Left lobe of liver (tissue), 2 donors: Measurements from ENCODE around the gene DOCK1. TPM values are rescaled to one million over a fixed set of nuclear protein-coding genes. Genes with fewer than 3 reads are reported as not detected.

Source experiments
- ATAC-seq: fragments of 200-7000 bp; cut with Tn5 transposase; one replicate; pipeline ENCODE4 v1.9.1; 2020; ENCODE audit warnings: mild to moderate bottlenecking, moderate library complexity
- DNase-seq: peaks from one replicate; pipeline ENCODE4 v3.0.0-alpha.2; 2020; ENCODE audit warnings: low spot score
- total RNA-seq: library from RNA; stranded (reverse); gene quantifications from one replicate; pipeline ENCODE4 v1.2.1, GENCODE V29; 2021
- donor health status: DM: no; HTN: no; CAD: no; lungs with moderate emphysema.
- donor health status: DM: no; HTN: yes; CAD: no.

The DOCK1 gene
- total RNA-seq, 1 donor from 2014 or later, result 14.7 TPM

DNA sequence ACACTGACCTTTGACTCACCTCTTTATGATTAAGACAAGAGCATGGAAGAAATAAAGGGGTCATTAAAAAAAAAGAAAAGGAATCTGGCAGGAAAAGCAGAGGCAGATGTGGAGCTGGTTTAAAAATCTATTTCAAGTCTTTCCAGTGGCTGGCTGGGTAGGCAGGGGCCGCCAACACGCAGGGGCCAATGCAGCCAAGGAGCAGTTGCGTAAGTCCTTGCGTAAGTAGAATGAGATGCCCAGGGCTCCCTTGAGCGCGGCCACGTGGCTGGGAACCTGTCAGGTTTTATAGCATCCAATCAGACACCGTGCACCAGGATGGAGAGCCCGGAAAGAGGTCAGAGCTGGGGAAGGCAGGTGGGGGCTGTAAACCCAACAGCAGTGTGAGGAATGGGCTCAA is 414.9 kb downstream of the DOCK1 start:
- ATAC-seq (no peak), DNase-seq (no peak)

DNA sequence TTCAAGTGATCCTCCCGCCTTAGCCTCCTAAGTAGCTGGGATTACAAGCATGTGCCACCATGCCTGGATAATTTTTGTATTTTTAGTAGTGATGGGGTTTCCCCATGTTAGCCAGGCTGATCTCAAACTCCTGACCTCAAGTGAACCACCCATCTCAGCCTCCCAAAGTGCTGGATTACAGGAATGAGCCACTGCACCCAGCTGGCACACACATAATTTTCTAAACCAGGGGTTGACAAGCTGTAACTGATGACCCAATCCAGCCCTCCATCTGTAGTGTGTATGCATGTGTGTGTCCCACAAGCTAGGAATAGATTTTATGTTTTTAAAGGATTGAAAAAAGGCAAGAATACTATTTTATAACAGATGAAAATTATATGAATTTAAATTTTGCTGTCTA is 417.1 kb downstream of the DOCK1 start:
- ATAC-seq, result no peak
- no peak for DNase-seq

DNA sequence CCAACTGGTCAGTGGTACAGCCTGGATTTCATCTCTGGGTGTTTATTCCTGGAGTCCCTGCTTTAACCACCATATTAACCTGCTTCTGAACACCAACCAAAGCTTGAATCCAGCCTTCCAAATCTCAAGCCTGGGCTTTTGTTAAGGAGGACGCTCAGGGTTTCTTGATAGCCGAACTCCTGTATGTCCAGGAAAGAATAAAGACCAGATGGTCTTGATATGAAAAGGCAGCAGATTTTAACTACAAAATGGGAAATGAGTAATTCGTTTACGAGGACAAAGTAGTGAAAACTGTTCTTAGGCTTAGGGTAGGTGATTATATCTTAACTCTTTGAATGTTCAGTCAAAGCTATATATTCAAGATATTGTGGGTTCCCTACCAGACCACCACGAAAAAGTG is 420.3 kb downstream of the DOCK1 start:
- no peak for DNase-seq
- ATAC-seq, result no peak

DNA sequence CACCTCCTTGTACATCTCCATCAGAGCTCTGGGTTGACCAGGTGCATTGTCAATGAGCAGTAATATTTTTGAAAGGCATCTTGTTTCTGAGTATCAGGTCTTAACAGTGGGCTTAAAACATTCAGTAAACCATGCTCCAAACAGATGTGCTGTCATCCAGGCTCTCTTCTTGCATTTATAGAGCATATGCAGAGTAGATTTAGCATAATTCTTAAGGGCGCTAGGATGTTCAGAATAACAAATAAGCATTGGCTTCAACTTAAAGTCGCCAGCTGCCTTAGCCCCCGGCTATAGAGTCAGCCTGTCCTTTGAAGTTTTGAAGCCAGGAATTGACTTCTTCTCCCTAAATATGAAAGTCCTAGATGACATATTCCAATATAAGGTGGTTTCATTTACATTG is 421.7 kb downstream of the DOCK1 start:
- DNase-seq (no peak), ATAC-seq (no peak)

DNA sequence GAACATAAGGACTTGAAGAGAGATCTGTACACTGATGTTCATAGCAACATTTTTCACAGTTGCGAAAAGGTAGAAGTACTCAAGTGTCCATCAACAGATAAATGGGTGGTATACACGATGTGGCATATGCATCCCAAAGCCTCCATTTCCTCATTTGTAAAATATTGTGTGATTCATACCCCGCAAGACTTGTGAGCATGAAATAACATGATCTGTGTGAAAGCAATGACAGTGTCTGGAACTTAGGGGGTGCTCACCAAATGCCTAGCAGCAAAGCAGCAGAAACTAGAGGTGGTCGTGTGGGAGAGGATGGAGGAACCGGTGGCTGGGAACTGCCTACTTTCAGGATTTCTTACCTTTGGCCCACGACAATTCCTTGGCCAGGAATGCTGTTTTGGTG is 426.5 kb downstream of the DOCK1 start:
- ATAC-seq, result no peak
- DNase-seq, result no peak

DNA sequence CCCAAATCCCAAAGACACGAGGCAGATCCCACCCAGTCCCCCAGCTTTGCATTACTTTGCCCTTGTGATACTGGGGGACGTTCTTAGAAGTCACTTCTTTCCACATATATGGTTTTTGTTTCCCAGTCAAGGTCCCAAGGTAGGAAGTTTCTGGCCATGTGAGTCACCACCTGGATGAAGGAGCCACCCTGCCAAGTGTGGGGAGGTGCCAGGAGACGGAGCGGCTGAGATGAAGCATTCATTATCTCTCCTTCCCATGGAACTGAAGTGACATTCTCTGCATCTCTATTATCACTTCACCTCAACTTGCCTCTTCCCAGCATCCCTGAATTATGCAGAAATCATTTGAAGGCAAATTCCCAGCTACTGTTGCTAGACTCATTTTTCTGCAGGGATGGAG is 427.4 kb downstream of the DOCK1 start:
- no peak for ATAC-seq
- no peak for DNase-seq

DNA sequence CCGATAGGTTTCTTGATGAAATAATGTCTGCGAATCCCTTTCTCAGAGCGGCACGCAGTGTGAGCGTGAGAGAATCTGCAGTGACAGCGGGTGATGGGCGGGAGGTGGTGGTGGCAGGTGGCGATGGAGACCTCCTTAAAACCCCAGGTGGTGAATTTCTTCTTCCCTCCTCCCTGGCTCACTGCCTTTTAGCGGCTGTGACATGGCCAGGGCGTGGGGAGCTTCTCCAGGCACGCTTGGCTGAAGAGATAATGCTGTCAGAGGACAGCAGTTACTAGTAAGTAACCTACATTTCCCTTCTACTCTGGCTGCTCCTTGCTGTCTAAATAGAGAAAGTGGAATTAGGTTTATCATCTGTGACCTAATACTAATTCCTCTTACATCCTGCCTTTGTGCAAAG is 432.6 kb downstream of the DOCK1 start:
- DNase-seq, result no peak
- ATAC-seq, result no peak

DNA sequence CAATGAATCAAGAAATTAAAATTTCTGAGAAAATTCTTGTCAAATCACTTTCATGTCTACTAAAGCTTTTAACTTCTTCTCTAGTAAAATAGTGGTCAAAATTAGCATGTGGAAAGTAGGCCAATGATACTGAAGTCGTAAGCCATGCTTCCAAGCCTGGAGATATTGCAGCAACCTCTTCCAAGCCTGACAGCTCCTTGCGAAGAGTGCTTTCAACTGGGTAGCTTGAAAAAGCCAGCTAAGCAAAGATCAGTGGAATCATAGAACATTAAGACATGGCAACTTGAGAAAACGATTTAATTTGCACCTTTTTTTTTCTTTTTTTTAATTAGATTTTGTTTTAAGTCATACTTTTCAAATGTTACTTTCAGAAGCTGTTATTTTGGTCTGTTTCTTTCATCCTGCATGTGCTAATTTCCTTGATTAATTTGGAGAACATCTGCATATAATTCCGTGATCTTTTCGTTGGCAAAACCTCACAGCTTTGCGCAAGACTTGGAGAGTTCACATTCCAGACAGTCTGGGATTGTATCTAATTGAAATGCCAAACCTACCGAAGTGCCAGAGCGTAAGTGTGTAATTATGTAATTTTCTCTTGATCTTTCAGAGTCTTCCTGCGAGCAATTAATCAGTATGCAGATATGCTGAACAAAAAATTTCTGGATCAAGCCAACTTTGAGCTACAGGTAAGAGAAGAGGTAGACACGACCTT is 433.3 kb downstream of the DOCK1 start:
- ATAC-seq, result no peak
- no peak for DNase-seq

DNA sequence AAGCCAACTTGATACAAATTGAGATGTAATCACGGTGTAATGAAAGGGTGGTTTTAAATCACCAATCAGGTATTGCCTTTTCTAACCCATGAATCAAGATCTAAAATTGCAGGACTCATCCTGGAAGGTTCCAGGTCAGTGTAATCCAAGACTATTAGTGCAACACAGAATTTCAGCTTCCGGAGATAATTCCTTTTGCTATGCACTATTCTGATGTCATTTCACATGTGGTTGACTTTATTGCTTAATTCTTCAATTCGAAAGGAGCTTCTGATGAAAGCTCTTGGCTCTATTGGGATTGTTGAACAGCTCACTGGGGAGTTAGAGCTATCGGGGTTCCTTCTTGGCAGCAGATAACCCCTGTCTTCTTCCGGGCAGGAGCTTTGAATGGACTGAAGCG is 438.6 kb downstream of the DOCK1 start:
- ATAC-seq (no peak), DNase-seq (no peak)

DNA sequence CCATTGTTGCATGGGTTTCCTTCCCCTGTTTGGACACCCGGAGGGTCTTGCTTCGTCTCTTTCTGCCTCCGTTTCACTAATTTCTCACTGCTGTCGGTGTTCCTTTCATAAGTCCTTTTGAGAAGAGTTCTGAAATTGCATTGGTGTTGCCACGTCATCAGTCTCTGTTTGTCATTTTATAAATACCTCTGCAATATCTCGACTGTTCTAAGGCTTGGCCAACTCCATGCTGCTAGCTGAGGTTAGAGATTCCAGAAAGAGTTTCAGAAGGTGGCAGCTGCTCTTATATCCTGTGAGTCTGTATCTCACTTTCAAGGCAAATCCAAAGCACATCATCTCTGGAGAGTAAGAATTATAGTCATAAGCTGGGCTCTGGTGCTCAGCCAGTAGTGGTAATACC is 439.1 kb downstream of the DOCK1 start:
- DNase-seq, result no peak
- no peak for ATAC-seq

DNA sequence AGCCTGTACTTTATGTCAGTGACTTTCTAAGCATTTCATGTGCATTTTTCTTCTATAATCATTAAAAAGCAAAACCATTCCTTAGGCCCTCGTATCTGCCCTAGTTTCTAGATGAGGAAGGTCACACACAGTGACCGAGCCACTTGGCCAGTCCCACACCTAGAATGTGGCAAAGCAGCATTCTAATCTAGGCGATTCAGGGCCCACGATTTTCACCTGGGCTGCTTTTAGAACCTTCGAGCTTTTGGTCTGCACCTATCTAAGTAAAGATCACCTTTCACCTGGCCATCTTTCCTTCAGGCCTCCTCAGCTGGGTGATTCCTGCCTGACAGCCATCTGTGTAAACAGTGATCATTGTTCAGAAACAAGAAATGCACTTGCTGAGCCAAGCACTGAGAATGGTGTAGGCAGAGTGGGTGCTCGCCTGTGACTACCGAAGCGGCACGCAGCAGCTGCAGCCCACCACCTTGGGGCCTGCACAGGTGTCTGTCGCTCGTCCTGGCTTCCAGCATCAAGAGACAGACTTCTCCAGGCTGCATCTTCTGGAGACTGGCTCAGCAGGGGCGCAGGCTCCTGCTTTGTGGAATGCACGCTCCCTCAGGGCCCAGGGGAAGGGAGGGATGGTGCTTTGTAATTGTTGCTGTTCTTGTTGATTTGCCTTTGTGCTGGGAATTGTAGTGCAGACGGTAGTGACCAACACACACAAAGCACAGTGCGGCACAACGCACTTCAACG is 440.2 kb downstream of the DOCK1 start:
- ATAC-seq (no peak), DNase-seq (no peak)

DNA sequence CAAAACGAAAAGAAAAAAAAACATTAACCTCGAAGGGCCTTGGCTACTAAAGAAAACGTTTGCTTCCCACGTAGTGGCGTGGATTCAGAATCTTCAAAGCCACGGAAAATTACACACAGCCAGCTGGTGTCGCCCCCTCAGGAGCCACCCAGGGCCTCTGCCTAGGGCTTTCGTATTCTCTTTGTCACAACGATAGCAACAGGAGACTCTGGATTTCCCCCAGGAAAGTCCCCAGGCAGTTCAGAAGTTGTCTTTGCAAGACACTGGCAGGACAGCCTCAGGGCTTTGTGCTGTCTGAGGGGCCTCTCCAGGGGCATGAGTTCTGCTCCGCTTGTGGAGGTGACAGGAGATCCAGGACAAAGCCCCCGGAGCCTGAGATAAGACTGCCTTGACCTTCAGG is 441.4 kb downstream of the DOCK1 start:
- DNase-seq, result no peak
- no peak for ATAC-seq

DNA sequence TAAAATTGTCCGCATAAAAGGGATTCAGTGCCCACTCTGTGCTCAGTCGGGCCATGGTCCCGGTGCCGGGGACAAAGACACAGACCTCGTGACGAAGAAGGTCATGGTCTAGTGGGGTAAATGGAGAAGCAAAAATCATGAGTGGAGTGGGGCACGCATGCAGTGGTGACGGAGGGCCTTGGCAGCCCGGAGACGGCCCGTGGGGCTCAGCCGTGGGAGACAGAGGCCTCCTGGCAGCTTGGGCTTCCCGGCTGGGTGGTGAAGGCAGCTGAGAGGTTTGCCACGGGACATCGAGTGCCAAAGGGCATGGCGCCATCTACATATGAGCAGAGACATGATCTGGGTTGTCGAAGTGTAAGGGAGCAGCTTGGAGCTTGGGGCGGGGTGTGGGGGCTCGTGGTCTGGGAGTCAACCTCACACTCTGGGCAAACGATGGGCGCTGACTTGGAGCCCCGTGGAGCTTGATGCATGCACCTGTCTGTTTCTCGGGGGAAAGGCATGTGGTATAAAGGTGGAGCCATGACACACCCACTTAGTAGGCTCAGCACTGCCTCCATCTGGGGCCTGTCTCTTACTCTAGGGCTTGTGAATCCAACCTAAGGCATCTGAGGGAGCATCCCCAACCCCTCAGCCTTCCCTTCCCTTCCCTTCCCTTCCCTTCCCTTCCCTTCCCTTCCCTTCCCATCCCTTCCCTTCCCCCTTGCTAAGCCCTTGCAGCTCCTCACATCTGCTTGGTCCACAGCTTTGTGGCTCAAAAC is 442.2 kb downstream of the DOCK1 start:
- no peak for ATAC-seq

DNA sequence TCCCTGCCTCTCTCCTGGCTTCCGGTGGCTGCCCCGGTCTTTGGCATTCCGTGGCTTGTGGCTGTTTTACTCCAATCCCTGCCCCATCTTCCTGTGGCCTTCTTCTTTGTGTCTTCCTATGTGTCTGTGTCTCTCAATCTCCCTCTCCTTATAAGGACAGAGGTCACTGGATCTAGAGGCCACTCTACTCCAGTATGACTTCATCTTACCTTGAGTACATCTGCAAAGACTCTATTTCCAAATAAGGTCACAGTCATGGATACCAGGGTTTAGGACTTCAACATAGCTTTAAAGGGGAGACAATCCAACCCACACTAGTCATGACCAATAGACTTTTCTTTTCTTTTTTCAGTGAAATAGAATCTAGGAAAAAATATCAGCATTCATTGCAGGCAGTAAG is 444.5 kb downstream of the DOCK1 start:
- ATAC-seq (no peak), DNase-seq (no peak)

More for the DNA sequence above, 442.2 kb downstream of the DOCK1 start:
- DNase-seq, result no peak

DNA sequence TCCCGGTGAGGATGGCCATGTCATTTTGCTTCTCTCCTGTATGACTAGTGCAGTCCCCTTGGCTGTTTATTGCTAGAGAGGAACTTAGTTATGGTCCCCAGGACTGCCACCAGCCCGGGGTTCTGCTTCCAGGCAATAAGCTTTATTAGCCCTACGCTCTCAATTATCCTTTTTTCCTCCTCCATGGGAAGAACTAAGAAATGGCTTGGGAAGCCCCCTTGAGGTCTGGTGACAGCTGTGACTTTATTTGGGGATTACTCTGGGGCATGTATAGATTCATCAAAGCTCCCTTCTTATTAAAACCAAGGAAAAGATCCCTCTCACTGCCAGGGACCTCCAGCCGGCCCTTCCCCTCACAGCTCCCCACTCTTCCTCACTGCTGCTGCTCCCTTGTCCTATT is 446.3 kb downstream of the DOCK1 start:
- no peak for DNase-seq
- ATAC-seq, result no peak

DNA sequence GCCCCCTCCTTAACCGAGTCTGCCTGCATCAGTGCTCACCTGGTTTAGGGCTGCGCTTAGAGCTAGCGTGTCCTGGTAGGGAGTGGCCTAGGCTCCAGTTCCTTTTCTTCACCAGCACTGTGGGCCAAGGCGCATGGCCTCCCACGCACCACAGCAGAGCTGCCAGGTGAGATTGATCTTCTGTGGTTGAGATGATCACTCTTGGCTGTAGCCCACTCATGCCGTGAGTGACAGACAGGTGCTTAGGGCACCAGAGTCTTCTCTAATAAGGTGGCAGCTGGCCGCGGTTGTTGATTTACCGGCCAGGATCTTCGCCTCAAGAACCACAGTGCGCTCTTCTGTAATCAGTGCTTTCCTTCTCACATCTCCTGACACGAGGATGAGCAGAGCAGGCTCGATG is 448.3 kb downstream of the DOCK1 start:
- no peak for ATAC-seq
- no peak for DNase-seq

DNA sequence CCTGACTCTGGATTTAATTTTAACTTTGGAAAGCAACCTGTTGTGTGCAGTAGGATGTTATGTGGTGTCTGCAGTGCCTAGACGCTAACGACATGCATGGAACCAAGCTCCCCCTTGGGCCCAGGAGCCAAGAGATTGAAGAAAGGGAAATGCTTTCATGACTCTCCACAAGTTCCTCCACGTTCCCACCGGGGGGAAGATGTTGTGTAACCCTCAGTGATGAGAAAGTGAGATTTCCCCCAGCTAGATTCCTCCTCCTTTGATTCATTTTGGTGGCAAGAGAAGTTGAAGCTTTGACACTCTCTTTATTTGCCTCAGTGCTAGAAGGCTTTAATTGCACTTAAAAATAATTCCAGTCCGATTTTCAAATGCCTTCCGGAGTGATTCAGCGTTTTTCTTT is 449.0 kb downstream of the DOCK1 start:
- ATAC-seq (no peak), DNase-seq (no peak)

DNA sequence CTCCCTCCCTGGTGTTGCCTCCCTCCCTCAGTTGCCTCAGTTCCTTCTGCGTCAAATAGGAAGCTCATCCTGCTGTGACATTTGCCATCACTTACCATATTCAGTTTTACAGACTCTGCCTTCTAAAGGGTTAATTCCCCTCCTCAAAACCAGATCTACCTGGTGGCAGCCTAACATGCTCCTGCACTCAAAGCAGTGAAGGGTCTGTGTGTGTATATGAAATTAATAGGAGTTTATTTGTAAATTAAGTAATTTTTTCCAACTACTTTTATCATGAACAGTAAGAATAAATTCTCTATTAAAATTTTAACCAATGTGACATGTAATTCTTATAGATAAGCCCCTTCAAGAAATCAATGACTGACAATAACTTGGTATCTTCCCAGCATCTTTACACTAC is 449.8 kb downstream of the DOCK1 start:
- DNase-seq, result no peak
- no peak for ATAC-seq

DNA sequence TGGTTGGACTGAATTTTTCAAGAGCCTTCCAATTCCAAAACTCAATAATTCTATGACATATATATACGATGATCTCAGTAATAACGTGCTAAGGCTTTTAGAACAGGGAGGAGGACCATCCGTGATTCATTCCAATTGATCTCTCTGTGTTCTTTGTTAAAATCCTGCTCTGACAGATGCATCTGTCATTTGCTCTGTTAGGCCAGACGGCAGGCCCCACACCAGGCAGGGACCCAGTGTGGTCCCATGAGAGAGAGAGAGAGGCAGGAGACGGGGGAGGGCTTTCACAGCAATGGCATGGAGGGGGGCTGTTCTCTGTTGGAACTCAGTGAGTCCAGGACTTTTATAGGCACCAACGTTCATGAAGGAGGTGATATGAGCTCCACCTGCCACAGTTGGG is 451.1 kb downstream of the DOCK1 start:
- no peak for ATAC-seq
- DNase-seq, result no peak

DNA sequence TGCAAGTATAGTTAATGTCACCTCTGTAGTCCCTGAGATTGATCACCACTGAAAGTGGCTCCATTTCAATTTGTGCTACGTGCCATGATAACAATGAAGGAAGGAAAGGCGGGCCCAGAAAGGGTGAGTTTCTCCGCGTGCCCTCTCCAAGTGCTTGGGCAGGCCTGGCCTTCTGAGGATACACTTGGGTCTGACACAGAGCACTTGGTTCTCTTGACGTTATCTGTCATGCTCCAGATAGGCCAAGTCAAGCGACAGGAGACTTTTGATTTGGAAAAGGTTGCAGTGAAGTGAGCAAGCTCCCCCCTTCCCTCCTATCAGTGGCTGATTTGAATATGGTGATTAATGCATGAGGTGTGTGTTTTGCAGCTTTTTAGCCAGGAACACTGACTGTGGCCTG is 452.0 kb downstream of the DOCK1 start:
- DNase-seq (no peak), ATAC-seq (no peak)

DNA sequence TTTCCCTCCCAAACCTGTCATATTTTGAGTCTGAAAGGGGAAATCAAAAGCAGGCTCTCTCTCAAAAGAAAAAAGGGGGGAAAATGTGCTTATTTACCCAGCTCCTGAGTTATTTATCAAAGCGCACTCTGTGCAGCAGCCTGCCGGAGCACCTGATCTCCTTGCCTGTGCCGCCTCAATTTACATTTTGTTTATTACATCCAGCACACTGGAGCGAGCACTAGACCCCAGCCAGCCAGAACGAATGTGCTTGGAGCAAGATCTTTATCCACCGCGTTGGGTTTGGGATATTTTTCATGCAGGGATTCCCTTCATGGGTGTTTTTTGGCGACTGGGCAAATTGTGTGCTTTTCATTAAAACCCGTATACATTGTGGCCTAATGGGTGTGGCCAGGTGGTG is 453.1 kb downstream of the DOCK1 start:
- ATAC-seq, result no peak

DNA sequence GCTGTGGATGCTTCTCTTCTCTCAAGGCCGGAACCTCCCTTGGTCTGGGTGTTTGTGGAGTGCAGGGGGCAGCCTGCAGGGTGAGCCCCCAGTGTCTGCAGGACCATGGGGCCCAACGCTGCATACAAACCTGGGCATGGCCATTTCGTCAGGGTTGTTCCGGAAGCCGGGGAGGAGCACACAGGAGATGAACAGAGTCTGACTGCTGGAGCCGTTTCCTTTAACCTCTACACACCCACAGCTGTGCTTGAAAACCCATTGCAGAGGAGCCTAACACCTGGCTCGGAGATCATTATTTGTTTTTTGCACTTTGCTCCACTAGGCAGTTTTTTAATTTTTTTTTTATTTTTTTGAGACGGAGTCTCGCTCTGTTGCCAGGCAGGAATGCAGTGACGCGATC is 458.8 kb downstream of the DOCK1 start:
- ATAC-seq, result no peak
- DNase-seq, result no peak

More for the DNA sequence above, 453.1 kb downstream of the DOCK1 start:
- no peak for DNase-seq
